IPS-18c (cell line): Measurements from ENCODE around the gene CHIC2.
"Not testable (repeated sequence)": the region's sequence is repeated elsewhere in the genome, so short reads cannot be mapped to it uniquely, and the experiment has no call there.

ENCODE experiments used
- H3K4me3 ChIP-seq: 2 replicates; pipeline ENCODE4 v1.7.0; 2013; ENCODE audit warnings: low read depth, mild to moderate bottlenecking, low read length, moderate library complexity; ENCODE audit not compliant: insufficient read depth
- H3K9me3 ChIP-seq: one replicate; pipeline ENCODE4 v1.6.1; 2013; ENCODE audit warnings: mild to moderate bottlenecking, low read length, moderate library complexity; ENCODE audit not compliant: control insufficient read depth, insufficient read depth

Gene CHIC2

GRCh38 chr4:54041100-54041499 is 23.3 kb downstream of the CHIC2 start:
- Histone ChIP-seq H3K9me3 (no peaks in the 10 kb centered on the region), H3K4me3 (no peak overlapping the region)

GRCh38 chr4:54038056-54038455 is 26.3 kb downstream of the CHIC2 start:
- Histone ChIP-seq H3K4me3 (no peak overlapping the region), H3K9me3 (no peaks in the 10 kb centered on the region)

DNA sequence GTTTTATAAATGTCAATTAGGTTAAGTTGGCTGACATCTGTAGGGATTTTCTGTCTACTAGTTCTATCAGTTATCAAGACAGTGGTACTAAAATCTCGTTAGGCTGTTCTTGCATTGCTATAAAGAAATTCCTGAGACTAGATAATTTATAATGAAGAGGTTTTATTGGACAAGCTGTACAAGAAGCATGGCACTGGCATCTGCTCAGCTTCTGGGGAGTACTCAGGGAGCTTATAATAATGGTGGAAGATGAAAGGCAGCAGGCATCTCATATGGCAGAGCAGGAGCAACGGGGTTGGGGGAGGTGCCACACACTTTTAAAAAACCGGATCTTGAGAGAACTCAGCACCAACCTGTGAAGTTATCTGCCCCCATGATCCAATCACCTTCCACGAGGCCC is 28.2 kb downstream of the CHIC2 start:
- Histone ChIP-seq H3K4me3 (no peak overlapping the region), H3K9me3 (no peaks in the 10 kb centered on the region)

- H3K4me3 ChIP-seq: no peak overlapping the region
Observed at GRCh38 chr4:54032558-54033135, 31.8 kb downstream of the CHIC2 start.

GRCh38 chr4:54027311-54027710 is 37.1 kb downstream of the CHIC2 start:
- Histone ChIP-seq H3K4me3 (no peak overlapping the region), H3K9me3 (no peaks in the 10 kb centered on the region)

More at GRCh38 chr4:54032558-54033135, 31.8 kb downstream of the CHIC2 start:
- H3K9me3 ChIP-seq: no peaks in the 10 kb centered on the region

- no peaks in the 10 kb centered on the region for H3K9me3 ChIP-seq
- no peak overlapping the region for H3K4me3 ChIP-seq
Observed at GRCh38 chr4:54025582-54025981, 38.8 kb downstream of the CHIC2 start.

DNA sequence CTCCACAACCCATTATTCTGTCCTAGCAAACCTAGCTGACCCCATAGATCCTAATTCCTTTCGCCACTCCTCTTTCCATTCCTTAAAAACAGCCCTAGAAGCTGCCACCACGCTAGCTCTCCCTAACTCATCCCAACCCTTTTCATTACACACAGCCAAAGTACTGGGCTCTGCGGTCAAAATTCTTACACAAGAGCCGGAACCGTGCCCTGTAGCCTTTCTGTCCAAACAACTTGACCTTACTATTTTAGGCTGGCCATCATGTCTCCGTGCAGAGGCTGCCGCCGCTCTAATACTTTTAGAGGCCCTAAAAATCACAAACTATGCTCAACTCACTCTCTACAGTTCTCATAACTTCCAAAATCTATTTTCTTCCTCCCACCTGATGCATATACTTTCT is 41.4 kb downstream of the CHIC2 start:
- not testable (repeated sequence) for H3K9me3 ChIP-seq, H3K4me3 ChIP-seq

DNA sequence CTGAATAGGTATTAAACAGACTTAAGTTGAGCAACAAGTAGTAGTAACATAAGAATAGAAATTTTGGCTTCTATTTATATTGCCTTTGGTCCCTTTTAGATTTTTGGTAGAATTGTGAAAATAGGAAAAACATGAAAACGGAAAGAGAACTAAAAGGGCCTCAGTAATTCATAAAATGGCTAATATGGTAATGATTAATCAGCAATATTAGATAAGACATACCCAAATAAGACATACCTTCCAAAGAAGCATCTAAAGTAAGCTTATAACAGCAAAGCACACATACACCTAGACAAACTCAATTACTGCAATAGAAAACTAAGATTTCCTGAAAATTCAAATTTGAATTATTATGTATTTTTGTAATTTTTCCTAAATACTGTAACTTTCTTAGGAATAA is 46.4 kb downstream of the CHIC2 start:
- H3K9me3 ChIP-seq: peaks cover 3% of the 10 kb centered on the region
- H3K4me3 ChIP-seq: no peak overlapping the region

DNA sequence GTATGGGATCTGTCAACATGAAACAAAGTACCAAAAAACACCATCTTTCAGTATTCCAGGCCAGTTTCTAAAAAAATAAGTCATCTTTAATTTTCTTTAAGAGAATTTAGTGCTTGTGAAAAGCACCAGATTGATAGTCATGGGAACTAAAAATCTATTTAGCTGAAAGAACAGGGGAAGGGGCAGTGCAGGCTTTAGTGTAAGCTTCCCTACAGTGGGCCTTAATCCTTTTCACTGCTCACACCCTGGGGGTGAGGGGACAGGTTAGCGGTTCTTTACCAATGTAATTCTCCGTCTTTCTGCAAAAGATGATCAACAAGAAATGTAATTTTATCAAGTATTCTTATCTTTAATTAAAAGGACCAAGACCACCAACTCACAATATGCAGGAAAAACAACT is 47.1 kb downstream of the CHIC2 start:
- Histone ChIP-seq H3K9me3 (peaks cover 3% of the 10 kb centered on the region), H3K4me3 (no peak overlapping the region)

- Histone ChIP-seq H3K4me3 (no peak overlapping the region), H3K9me3 (peaks cover 3% of the 10 kb centered on the region)
Observed at GRCh38 chr4:54016504-54016903, 47.9 kb downstream of the CHIC2 start.

DNA sequence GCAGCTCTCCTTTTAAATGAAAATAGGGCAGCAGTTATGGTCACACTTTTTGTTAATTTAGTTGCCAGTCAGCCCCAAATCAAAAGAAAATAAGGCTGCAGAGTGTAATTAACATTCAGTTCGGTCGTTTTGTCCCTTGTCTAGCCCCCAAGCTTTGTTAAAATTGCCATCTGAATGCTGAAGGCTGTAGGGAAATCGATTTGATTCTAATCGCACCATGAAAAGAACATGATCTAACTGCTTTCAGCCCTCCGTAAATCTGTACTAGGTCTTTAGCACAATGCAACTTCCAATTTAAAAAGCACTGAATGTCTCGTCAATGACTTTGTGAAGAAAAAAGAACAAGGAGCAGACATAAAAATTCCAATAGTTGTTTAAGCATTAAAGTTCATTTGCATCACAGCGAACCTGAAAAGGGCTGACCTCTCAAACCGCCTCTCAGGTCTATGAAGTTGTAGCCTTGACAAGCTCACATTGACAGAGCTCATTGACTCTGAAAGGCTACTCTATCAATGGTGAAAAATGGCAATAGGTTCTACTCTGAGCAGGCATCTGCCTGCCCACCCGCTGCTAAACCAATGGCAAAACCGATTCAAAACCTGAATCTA is 48.9 kb downstream of the CHIC2 start:
- Histone ChIP-seq H3K9me3 (peaks cover 3% of the 10 kb centered on the region), H3K4me3 (no peak overlapping the region)

DNA sequence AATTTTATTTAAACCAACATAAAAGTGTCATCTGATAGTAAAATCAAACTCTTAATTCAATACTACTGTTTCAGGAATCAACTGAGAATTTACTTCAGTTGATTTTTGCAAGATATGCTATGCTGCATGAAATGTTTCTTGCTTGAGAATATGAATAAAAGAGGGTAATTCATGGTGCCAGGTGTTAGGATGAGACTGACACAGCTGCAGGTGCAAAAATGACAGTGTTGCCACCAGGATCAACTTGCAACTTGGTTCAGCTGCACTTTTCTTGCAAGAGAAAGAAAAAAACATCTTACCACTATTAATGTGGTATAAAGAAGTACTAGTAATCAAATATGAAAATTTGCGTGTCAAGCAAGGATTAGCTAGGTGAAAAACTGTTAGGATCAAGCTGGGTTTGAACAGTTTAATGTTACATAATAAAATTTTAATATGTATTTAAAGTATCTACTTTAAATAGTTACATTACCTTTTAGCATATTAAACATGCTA is 49.7 kb downstream of the CHIC2 start:
- H3K9me3 ChIP-seq: no peaks in the 10 kb centered on the region
- no peak overlapping the region for H3K4me3 ChIP-seq

DNA sequence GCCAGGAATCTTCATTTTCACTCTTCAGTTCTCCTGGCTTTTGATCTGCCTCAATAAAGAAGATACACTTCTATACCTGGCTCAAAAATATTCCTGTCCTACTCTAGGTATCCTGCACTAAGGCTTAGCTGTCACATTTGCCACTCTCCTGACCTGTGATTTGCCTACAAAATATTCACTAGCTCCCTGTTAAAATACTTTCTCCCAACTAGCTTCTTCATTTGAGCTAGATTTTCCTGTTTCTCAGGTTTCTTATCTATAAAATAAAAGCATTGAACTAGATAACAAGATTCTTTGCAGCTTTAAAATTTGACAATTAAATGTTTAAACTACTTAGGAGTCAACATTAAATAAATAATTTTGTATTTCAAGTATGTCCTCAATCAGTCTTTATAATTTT is 53.2 kb downstream of the CHIC2 start:
- no peak overlapping the region for H3K4me3 ChIP-seq

DNA sequence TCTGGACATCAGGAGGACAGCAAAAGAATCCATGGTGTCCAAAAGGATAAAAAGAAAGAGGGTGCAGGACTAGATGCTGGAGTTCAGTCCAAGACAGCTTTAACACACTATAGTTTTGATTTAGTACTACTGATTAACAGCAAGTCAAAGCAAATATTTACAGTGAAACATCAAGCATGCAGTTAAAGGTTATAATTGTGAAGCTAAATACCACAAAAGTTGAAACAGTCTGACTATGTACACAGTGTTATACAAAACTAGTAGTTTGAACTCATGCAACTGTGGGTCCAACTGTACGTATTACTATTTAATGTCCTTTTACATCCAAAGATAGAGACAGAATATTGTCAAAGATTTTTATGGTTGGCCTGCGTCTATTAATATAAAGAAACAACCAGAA is 57.6 kb downstream of the CHIC2 start:
- H3K9me3 ChIP-seq: no peaks in the 10 kb centered on the region

More for the DNA sequence above, 53.2 kb downstream of the CHIC2 start:
- H3K9me3 ChIP-seq: no peaks in the 10 kb centered on the region

GRCh38 chr4:54005475-54005874 is 58.9 kb downstream of the CHIC2 start:
- no peak overlapping the region for H3K4me3 ChIP-seq
- H3K9me3 ChIP-seq: no peaks in the 10 kb centered on the region

More for the DNA sequence above, 57.6 kb downstream of the CHIC2 start:
- no peak overlapping the region for H3K4me3 ChIP-seq

- no peaks in the 10 kb centered on the region for H3K9me3 ChIP-seq
- no peak overlapping the region for H3K4me3 ChIP-seq
Observed at GRCh38 chr4:54004463-54004862, 59.9 kb downstream of the CHIC2 start.

DNA sequence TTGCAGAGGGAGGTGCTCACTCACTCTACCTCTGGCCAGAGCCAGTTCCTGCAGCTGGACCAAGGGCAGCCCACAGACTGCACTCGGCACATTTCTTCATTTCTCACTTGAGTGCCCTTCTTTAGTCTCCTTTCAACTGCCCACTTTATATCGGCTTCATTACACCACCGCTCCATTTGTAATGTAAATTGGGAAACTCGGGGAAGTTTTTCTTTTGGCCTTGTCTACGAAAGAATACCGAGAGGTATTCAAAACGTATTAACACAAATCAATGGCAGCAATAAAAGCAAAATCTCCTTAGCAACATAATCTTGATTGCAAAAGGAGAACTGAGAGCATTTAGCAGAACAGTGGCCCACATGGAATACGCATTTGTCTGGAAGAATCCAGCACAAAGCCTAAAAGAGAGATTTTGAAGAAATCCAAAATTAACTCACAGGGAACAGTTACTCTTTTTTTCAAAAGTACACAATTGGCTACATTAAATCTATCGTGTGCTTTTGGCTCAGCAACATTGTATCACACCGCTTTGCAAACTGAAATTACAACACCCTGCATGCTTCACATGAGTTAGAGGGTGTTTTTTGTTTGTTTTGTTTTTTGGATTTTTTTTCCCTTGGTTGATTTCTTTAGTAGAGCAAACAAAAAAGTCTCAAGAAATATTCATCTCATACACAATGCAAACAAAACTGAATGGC is 62.6 kb downstream of the CHIC2 start:
- Histone ChIP-seq H3K4me3 (no peak overlapping the region), H3K9me3 (no peaks in the 10 kb centered on the region)

- Histone ChIP-seq H3K4me3 (no peak overlapping the region), H3K9me3 (no peaks in the 10 kb centered on the region)
Observed at GRCh38 chr4:53997898-53998297, 66.5 kb downstream of the CHIC2 start.
